ENCODE data around the gene LEFTY1.

- TF ChIP-seq CTCF (conservative IDR thresholded peaks at IDR 0.05 in 1 of 2, IDR thresholded peaks at IDR 0.05 in 1 of 2; ENCODE audit: low read depth in 1 of 2, low read length in 2 of 2), result no peak
- no peak for TF ChIP-seq EZH2 (IDR thresholded peaks at IDR 0.05; ENCODE audit: low read length, missing control alignments)
Measured at GRCh38 chr1:225914391-225914790, 25.4 kb upstream of the LEFTY1 start.
